Measurements from ENCODE around the gene HOXA11. TPM values are rescaled to one million over a fixed set of nuclear protein-coding genes. Genes with fewer than 3 reads are reported as not detected.

The HOXA11 gene
- total RNA-seq, 1 experiment from 2014 or later = 0.84 TPM

DNA sequence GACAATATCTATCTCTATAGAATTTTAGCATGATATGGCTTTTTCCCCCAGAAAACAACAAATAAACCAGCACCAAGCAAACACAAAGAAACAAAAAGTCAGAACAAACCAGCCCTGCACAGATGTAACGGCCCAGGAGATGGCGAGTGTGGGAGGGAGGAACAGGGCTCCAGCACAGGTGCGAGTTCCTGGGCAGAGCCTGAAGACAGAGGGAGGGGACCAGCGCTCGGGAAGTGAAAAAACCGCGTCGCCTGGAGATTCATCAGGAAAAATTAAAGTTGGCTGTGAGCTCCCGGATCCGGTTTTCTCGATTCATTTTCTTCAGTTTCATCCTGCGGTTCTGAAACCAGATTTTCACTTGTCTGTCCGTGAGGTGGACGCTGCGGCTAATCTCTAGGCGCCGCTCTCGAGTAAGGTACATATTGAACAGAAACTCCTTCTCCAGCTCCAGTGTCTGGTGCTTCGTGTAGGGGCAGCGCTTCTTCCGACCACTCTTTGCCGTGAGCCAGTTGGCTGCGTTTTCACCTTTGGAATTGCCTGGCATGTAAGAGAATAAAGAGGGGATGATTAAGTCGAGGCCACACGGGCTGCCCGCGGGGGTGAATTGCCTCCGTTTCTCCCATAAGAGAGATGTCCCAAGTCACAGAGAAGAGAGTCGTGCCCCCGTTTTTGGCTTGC lies 13.3 kb downstream of the HOXA11 start:
- Mint-ChIP-seq H3K36me3 (ENCODE audit: insufficient read depth, unreplicated experiment) (peaks cover 11% of the 10 kb centered on the region), H3K27me3 (ENCODE audit: insufficient read depth, unreplicated experiment) (no peaks in the 10 kb centered on the region), H3K4me3 (ENCODE audit: unreplicated experiment) (peak overlapping the region; percentile 79), H3K9me3 (ENCODE audit: unreplicated experiment) (no peaks in the 10 kb centered on the region), H3K4me1 (ENCODE audit: insufficient read depth, unreplicated experiment) (peaks cover 20% of the 10 kb centered on the region), H3K27ac (ENCODE audit: low read depth, unreplicated experiment) (peak overlapping the region; percentile 87)
- peak; percentile 60 for DNase-seq (ENCODE audit: unreplicated experiment)
- ChIA-PET POLR2A (interaction anchor here (0.6 to 6.3 kb wide), 13 partner anchors 9 to 568 kb away, joined by 3 to 59 read pairs (median 12); partner anchors contain the start of genes HOXA1, HOXA5 and HOXA6), CTCF (interaction anchor here (0.5 to 1.8 kb wide), 7 partner anchors 9 to 1403 kb away, joined by 3 to 10 read pairs (median 3); partner anchors contain the start of gene HOXA5)
- TF ChIP-seq, protein P1, sequence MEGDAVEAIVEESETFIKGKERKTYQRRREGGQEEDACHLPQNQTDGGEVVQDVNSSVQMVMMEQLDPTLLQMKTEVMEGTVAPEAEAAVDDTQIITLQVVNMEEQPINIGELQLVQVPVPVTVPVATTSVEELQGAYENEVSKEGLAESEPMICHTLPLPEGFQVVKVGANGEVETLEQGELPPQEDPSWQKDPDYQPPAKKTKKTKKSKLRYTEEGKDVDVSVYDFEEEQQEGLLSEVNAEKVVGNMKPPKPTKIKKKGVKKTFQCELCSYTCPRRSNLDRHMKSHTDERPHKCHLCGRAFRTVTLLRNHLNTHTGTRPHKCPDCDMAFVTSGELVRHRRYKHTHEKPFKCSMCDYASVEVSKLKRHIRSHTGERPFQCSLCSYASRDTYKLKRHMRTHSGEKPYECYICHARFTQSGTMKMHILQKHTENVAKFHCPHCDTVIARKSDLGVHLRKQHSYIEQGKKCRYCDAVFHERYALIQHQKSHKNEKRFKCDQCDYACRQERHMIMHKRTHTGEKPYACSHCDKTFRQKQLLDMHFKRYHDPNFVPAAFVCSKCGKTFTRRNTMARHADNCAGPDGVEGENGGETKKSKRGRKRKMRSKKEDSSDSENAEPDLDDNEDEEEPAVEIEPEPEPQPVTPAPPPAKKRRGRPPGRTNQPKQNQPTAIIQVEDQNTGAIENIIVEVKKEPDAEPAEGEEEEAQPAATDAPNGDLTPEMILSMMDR (IDR thresholded peaks at IDR 0.05; ENCODE audit: unreplicated experiment) = no peak
- no TSS peak for BruUV-seq (replicated peaks)
- intact Hi-C loops (cut with micrococcal nuclease) = no loop called here

DNA sequence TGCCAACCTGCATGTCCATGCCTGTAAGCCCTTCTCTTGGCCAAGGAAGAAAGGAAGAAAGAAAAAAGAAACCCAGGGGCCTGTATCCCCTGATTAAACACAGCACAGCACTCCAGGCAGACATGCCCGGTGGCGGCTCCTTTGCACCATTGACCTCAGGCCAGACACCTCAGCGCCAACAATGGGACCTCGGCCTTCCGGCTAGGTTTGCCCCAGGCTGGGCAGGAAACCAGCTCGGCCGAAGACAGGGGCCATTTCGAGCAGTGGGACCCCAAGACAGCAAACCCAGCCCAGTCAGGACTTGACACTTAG lies 13.8 kb downstream of the HOXA11 start:
- TF ChIP-seq, protein P1 (IDR thresholded peaks at IDR 0.05; ENCODE audit: unreplicated experiment) = no peak
- POLR2A ChIA-PET = interaction anchor here (0.6 to 6.3 kb wide), 15 partner anchors 9 to 574 kb away, joined by 3 to 59 read pairs (median 5); partner anchors contain the start of genes HOXA1, HOXA5 and HOXA6
- H3K27me3 Mint-ChIP-seq (ENCODE audit: insufficient read depth, unreplicated experiment) = no peaks in the 10 kb centered on the region
- peaks cover 20% of the 10 kb centered on the region for H3K4me1 Mint-ChIP-seq (ENCODE audit: insufficient read depth, unreplicated experiment)
- H3K9me3 Mint-ChIP-seq (ENCODE audit: unreplicated experiment) = no peaks in the 10 kb centered on the region
- peak overlapping the region; percentile 79 for H3K4me3 Mint-ChIP-seq (ENCODE audit: unreplicated experiment)
- CTCF ChIA-PET = interaction anchor here (0.5 to 1.8 kb wide), 7 partner anchors 8 to 108 kb away, joined by 3 to 10 read pairs (median 4); partner anchors contain the start of gene HOXA5
- peaks cover 11% of the 10 kb centered on the region for H3K36me3 Mint-ChIP-seq (ENCODE audit: insufficient read depth, unreplicated experiment)
- intact Hi-C loops (cut with micrococcal nuclease) = no loop called here
- peak; percentile 42 for DNase-seq (ENCODE audit: unreplicated experiment)
- H3K27ac Mint-ChIP-seq (ENCODE audit: low read depth, unreplicated experiment) = peak overlapping the region; percentile 87
- no TSS peak for BruUV-seq (replicated peaks)

DNA sequence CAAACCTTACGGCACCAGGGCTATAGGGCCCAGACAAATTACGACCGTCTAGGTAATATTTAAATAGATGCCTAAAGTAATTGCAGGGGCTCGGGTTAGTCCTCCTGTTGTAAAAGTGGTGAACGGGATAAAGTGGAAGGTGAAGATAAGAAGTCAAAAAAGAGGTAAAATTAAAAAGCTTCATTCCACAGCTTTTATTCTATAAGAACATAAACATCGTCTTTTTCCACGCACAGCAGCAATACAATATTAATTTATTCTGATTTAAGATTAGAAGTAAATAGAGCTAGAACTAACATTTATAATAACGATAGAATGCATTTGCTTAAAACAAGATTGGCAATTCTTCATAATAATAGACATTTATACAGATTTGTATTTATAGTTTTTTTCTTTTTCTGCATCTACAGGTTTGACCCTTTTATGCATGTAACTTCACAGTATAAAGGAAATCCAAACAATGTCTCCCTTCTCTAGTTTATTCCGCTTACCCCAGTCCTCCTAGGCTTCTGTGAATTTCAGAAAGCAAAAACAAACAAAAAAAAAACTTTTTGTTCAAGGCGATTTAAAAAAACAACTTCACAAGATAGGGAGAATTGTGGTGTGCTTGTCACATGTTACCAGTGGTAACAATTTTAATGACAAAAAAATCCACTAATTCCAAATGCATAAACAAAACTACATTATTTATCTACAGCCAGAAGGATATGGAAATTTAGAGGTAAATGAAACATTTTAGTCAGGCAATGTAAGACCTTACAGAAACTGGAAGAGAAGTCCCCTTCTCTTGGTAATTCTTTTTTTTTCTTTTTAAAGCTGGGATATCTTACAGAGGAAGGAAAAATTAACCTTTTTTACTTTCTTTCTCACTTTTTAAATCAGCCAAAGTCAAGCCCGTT lies 14.4 kb downstream of the HOXA11 start:
- Mint-ChIP-seq H3K4me3 (ENCODE audit: unreplicated experiment) (peak overlapping the region; percentile 79), H3K9me3 (ENCODE audit: unreplicated experiment) (no peaks in the 10 kb centered on the region), H3K27me3 (ENCODE audit: insufficient read depth, unreplicated experiment) (no peaks in the 10 kb centered on the region), H3K4me1 (ENCODE audit: insufficient read depth, unreplicated experiment) (peaks cover 20% of the 10 kb centered on the region), H3K27ac (ENCODE audit: low read depth, unreplicated experiment) (peak overlapping the region; percentile 87), H3K36me3 (ENCODE audit: insufficient read depth, unreplicated experiment) (peaks cover 11% of the 10 kb centered on the region)
- intact Hi-C loops (cut with micrococcal nuclease) = no loop called here
- TF ChIP-seq, protein P1 (IDR thresholded peaks at IDR 0.05; ENCODE audit: unreplicated experiment) = no peak
- ChIA-PET CTCF (interaction anchor here (0.5 to 1.8 kb wide), 10 partner anchors 8 to 801 kb away, joined by 3 to 6 read pairs (median 4); partner anchors contain the start of gene HOXA5), POLR2A (interaction anchor here (0.6 to 6.3 kb wide), 17 partner anchors 8 to 971 kb away, joined by 3 to 59 read pairs (median 6); partner anchors contain the start of genes HOXA1, HOXA5, HOXA6 and SKAP2)
- no peak for DNase-seq (ENCODE audit: unreplicated experiment)
- BruUV-seq (replicated peaks) = TSS peak; percentile 39
